Stimulated activated CD4-positive, alpha-beta T cell treated with anti-CD3 and anti-CD28 coated beads, Interleukin-2, amount 100 ng/mL, for 24 hours (primary cell): ENCODE measurements around the gene ATP8A2.

Experiments used
- DNase-seq, 2 donors: peaks; one replicate each; pipeline ENCODE4 v3.0.0-alpha.2; 2020

The ATP8A2 gene

GRCh38 chr13:25384758-25385410 lies 13.1 kb downstream of the ATP8A2 start:
- no peak for DNase-seq

GRCh38 chr13:25391932-25392331 lies 20.2 kb downstream of the ATP8A2 start:
- DNase-seq = no peak

GRCh38 chr13:25394402-25395060 lies 22.8 kb downstream of the ATP8A2 start:
- no peak for DNase-seq

- DNase-seq = no peak
Observed at GRCh38 chr13:25397763-25398162, 26.0 kb downstream of the ATP8A2 start.

- no peak for DNase-seq
Observed at GRCh38 chr13:25400925-25401324, 29.2 kb downstream of the ATP8A2 start.

GRCh38 chr13:25401958-25402357 lies 30.2 kb downstream of the ATP8A2 start:
- DNase-seq = no peak

- no peak for DNase-seq
Observed at GRCh38 chr13:25406377-25406776, 34.6 kb downstream of the ATP8A2 start.

GRCh38 chr13:25409938-25410337 lies 38.2 kb downstream of the ATP8A2 start:
- DNase-seq = no peak

GRCh38 chr13:25415241-25415640 lies 43.5 kb downstream of the ATP8A2 start:
- no peak for DNase-seq

- DNase-seq = no peak
Observed at GRCh38 chr13:25417535-25417934, 45.8 kb downstream of the ATP8A2 start.

GRCh38 chr13:25420161-25420560 lies 48.4 kb downstream of the ATP8A2 start:
- DNase-seq = no peak

- no peak for DNase-seq
Observed at GRCh38 chr13:25421612-25422011, 49.8 kb downstream of the ATP8A2 start.

GRCh38 chr13:25422153-25422552 lies 50.4 kb downstream of the ATP8A2 start:
- DNase-seq = no peak

- DNase-seq = no peak
Observed at GRCh38 chr13:25423831-25424230, 52.1 kb downstream of the ATP8A2 start.

- DNase-seq = no peak
Observed at GRCh38 chr13:25429466-25429865, 57.7 kb downstream of the ATP8A2 start.

- DNase-seq = no peak
Observed at GRCh38 chr13:25432691-25433090, 60.9 kb downstream of the ATP8A2 start.

GRCh38 chr13:25440061-25440460 lies 68.3 kb downstream of the ATP8A2 start:
- DNase-seq = no peak

- DNase-seq = no peak
Observed at GRCh38 chr13:25446261-25446660, 74.5 kb downstream of the ATP8A2 start.

GRCh38 chr13:25447396-25447795 lies 75.6 kb downstream of the ATP8A2 start:
- DNase-seq = no peak

- no peak for DNase-seq
Observed at GRCh38 chr13:25453850-25454365, 82.1 kb downstream of the ATP8A2 start.

GRCh38 chr13:25455146-25455545 lies 83.4 kb downstream of the ATP8A2 start:
- DNase-seq = no peak

- DNase-seq = no peak
Observed at GRCh38 chr13:25457566-25457965, 85.8 kb downstream of the ATP8A2 start.

GRCh38 chr13:25462301-25463125 lies 90.7 kb downstream of the ATP8A2 start:
- DNase-seq = no peak

GRCh38 chr13:25463496-25463895 lies 91.7 kb downstream of the ATP8A2 start:
- no peak for DNase-seq
